Astrocyte of the spinal cord (primary cell): ENCODE results near the gene FBRS.
A peak's percentile ranks its signal among the peaks of the same experiment; 100 is the strongest.
"Not testable (repeated sequence)": the region's sequence is repeated elsewhere in the genome, so short reads cannot be mapped to it uniquely, and the experiment has no call there.

Experiments
- DNase-seq: peaks from one replicate; pipeline ENCODE4 v3.0.0; 2011; ENCODE audit warnings: low read depth, low spot score
- H3K4me3 ChIP-seq: 2 replicates; pipeline ENCODE4 v1.5.1; 2011; ENCODE audit warnings: low read depth, mild to moderate bottlenecking, low read length, moderate library complexity
- CTCF ChIP-seq: IDR thresholded peaks from 2 replicates; pipeline ENCODE4 v1.5.1; 2012; ENCODE audit warnings: low read depth, mild to moderate bottlenecking, low read length, inconsistent platforms
- in situ Hi-C: cut with HindIII; loops from 2 replicates; pipeline ENCODE4 v1.10.0; 2017; ENCODE audit warnings: low sequenced_read_pairs

Gene FBRS

GRCh38 chr16:30628628-30629540 lies 29.3 kb upstream of the FBRS start:
- peak; percentile 93 for TF ChIP-seq CTCF
- no peak overlapping the region for H3K4me3 ChIP-seq
- in situ Hi-C loops = no loop called here
- peak; percentile 60 for DNase-seq

GRCh38 chr16:30632454-30632853 lies 25.8 kb upstream of the FBRS start:
- in situ Hi-C loops, H3K4me3 ChIP-seq, DNase-seq: not testable (repeated sequence)

GRCh38 chr16:30633526-30633925 lies 24.7 kb upstream of the FBRS start:
- in situ Hi-C loops = no loop called here
- H3K4me3 ChIP-seq = peak overlapping the region; percentile 77
- no peak for TF ChIP-seq CTCF
- DNase-seq = no peak

- no peak for TF ChIP-seq CTCF
- DNase-seq = no peak
- no peak overlapping the region for H3K4me3 ChIP-seq
- in situ Hi-C loops = no loop called here
Measured at GRCh38 chr16:30636599-30636998, 21.6 kb upstream of the FBRS start.

GRCh38 chr16:30637139-30637538 lies 21.1 kb upstream of the FBRS start:
- DNase-seq, in situ Hi-C loops, H3K4me3 ChIP-seq: not testable (repeated sequence)

GRCh38 chr16:30637944-30638343 lies 20.3 kb upstream of the FBRS start:
- peak; percentile 40 for DNase-seq
- in situ Hi-C loops = no loop called here

GRCh38 chr16:30641378-30641982 lies 16.8 kb upstream of the FBRS start:
- no peak for TF ChIP-seq CTCF
- DNase-seq = no peak
- no peak overlapping the region for H3K4me3 ChIP-seq
- in situ Hi-C loops = no loop called here

More at GRCh38 chr16:30637944-30638343, 20.3 kb upstream of the FBRS start:
- no peak overlapping the region for H3K4me3 ChIP-seq
- TF ChIP-seq CTCF = peak; percentile 69
